Loucy (cell line): Measurements from ENCODE around the gene PSD2.
A peak's percentile ranks its signal among the peaks of the same experiment; 100 is the strongest.

Experiments
- H2AFZ ChIP-seq: fragments of 200-600 bp; sonication (generic); 2 replicates; pipeline ENCODE4 v1.6.0; 2016; ENCODE audit warnings: antibody characterized with exemption, mild to moderate bottlenecking, low read length, moderate library complexity
- H3F3A ChIP-seq: fragments of 200-600 bp; 2 replicates; pipeline ENCODE4 v1.6.0; 2016; ENCODE audit warnings: antibody characterized with exemption, low read depth, mild to moderate bottlenecking
- H3K27me3 ChIP-seq: fragments of 200-600 bp; sonication (generic); 2 replicates; pipeline ENCODE4 v1.6.1; 2014; ENCODE audit warnings: low read length, mild to moderate bottlenecking; ENCODE audit not compliant: insufficient read depth, poor library complexity, severe bottlenecking
- H3K36me3 ChIP-seq: fragments of 200-600 bp; sonication (generic); 2 replicates; pipeline ENCODE4 v1.6.1; 2016; ENCODE audit warnings: low read length; ENCODE audit not compliant: insufficient read depth
- H3K4me1 ChIP-seq: fragments of 200-600 bp; sonication (generic); 2 replicates; pipeline ENCODE4 v1.5.1; 2014; ENCODE audit warnings: low read length, mild to moderate bottlenecking; ENCODE audit not compliant: insufficient read depth, poor library complexity, severe bottlenecking
- H3K4me2 ChIP-seq: fragments of 200-600 bp; sonication (generic); 2 replicates; pipeline ENCODE4 v1.6.0; 2014; ENCODE audit warnings: antibody characterized with exemption, low read length, low read depth, mild to moderate bottlenecking; ENCODE audit not compliant: poor library complexity, severe bottlenecking
- H3K4me3 ChIP-seq: fragments of 200-600 bp; sonication (generic); 2 replicates; pipeline ENCODE4 v1.5.1; 2014; ENCODE audit warnings: low read length, mild to moderate bottlenecking, mixed read lengths; ENCODE audit not compliant: poor library complexity, severe bottlenecking
- H3K79me2 ChIP-seq: fragments of 200-600 bp; sonication (generic); 2 replicates; pipeline ENCODE4 v1.6.1; 2014; ENCODE audit warnings: low read length; ENCODE audit not compliant: insufficient read depth
- H3K9ac ChIP-seq: fragments of 200-600 bp; sonication (generic); 2 replicates; pipeline ENCODE4 v1.6.0; 2014; ENCODE audit warnings: mild to moderate bottlenecking, low read depth, low read length, moderate library complexity; ENCODE audit not compliant: poor library complexity, severe bottlenecking
- H3K9me2 ChIP-seq: fragments of 200-600 bp; sonication (generic); replicated peaks from 2 replicates; pipeline ENCODE4 v1.6.1; 2016; ENCODE audit warnings: low read depth, low read length, mixed read lengths
- H3K9me3 ChIP-seq: fragments of 200-600 bp; sonication (generic); 2 replicates; pipeline ENCODE4 v1.6.1; 2014; ENCODE audit warnings: mild to moderate bottlenecking, antibody characterized with exemption, low read length, low read depth; ENCODE audit not compliant: insufficient read depth
- H4K20me1 ChIP-seq: fragments of 200-600 bp; sonication (generic); 2 replicates; pipeline ENCODE4 v1.6.0; 2014; ENCODE audit warnings: antibody characterized with exemption, low read length, mild to moderate bottlenecking; ENCODE audit not compliant: insufficient read depth, poor library complexity, severe bottlenecking
- EZH2phosphoT487 ChIP-seq: fragments of 200-600 bp; IDR thresholded peaks from 2 replicates; pipeline ENCODE4 v1.6.1; 2018; ENCODE audit warnings: antibody characterized with exemption, mild to moderate bottlenecking, moderate library complexity, borderline replicate concordance
- TF ChIP-seq, protein P1 (sequence below): fragments of 200-600 bp; sonication (generic); conservative IDR thresholded peaks from 2 replicates; pipeline ENCODE4 v1.5.1; 2014; ENCODE audit warnings: mild to moderate bottlenecking, antibody characterized with exemption, low read length

The PSD2 gene

DNA sequence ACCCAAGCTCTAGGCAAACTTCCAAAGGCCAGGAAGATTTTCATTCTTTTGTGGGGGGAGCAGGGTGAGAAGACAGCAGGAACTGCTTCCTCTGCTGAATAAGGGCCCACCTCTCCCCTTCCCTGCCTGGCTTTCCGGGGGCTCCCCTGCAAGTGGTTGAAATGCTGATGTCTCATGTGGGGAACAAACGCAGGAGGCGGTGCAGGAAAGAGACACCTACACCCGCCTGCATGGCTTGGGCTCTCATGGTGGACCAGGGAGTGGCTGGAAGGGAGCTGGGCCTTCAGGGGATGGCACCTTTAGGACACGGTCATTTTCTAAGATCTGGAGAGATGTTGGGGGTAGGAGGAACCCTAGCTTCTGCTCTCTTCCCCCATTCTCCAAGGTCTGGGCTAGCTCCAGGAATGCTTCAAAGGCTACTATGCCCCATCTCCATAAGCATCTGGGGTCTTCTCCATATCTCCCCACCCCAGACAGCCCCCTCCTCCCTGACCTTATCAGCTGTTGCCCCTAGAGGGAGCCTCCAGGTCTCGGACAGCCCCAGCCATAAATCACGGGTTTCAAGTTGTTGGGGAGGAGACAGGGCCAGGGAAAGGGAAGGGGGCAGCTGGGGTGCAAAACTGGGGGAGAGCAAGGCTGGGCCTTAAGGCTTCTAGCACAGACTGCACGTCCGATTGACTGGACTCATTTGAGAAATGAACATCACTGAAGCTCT lies 76.6 kb downstream of the PSD2 start:
- H4K20me1 ChIP-seq, result no peaks in the 10 kb centered on the region
- no peaks in the 10 kb centered on the region for H3K9me2 ChIP-seq
- no peaks in the 10 kb centered on the region for H3K79me2 ChIP-seq
- TF ChIP-seq, protein P1, sequence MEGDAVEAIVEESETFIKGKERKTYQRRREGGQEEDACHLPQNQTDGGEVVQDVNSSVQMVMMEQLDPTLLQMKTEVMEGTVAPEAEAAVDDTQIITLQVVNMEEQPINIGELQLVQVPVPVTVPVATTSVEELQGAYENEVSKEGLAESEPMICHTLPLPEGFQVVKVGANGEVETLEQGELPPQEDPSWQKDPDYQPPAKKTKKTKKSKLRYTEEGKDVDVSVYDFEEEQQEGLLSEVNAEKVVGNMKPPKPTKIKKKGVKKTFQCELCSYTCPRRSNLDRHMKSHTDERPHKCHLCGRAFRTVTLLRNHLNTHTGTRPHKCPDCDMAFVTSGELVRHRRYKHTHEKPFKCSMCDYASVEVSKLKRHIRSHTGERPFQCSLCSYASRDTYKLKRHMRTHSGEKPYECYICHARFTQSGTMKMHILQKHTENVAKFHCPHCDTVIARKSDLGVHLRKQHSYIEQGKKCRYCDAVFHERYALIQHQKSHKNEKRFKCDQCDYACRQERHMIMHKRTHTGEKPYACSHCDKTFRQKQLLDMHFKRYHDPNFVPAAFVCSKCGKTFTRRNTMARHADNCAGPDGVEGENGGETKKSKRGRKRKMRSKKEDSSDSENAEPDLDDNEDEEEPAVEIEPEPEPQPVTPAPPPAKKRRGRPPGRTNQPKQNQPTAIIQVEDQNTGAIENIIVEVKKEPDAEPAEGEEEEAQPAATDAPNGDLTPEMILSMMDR, result peak; percentile 37; the same call in 1 of the 2 replicates
- TF ChIP-seq EZH2phosphoT487, result no peak
- H3K36me3 ChIP-seq, result no peaks in the 10 kb centered on the region
- H3F3A ChIP-seq, result no peaks in the 10 kb centered on the region
- no peak overlapping the region for H3K4me2 ChIP-seq
- no peaks in the 10 kb centered on the region for H3K27me3 ChIP-seq
- no peak overlapping the region for H3K9ac ChIP-seq
- H3K4me3 ChIP-seq, result no peak overlapping the region
- no peaks in the 10 kb centered on the region for H3K4me1 ChIP-seq
- H2AFZ ChIP-seq, result no peak overlapping the region
- no peaks in the 10 kb centered on the region for H3K9me3 ChIP-seq

DNA sequence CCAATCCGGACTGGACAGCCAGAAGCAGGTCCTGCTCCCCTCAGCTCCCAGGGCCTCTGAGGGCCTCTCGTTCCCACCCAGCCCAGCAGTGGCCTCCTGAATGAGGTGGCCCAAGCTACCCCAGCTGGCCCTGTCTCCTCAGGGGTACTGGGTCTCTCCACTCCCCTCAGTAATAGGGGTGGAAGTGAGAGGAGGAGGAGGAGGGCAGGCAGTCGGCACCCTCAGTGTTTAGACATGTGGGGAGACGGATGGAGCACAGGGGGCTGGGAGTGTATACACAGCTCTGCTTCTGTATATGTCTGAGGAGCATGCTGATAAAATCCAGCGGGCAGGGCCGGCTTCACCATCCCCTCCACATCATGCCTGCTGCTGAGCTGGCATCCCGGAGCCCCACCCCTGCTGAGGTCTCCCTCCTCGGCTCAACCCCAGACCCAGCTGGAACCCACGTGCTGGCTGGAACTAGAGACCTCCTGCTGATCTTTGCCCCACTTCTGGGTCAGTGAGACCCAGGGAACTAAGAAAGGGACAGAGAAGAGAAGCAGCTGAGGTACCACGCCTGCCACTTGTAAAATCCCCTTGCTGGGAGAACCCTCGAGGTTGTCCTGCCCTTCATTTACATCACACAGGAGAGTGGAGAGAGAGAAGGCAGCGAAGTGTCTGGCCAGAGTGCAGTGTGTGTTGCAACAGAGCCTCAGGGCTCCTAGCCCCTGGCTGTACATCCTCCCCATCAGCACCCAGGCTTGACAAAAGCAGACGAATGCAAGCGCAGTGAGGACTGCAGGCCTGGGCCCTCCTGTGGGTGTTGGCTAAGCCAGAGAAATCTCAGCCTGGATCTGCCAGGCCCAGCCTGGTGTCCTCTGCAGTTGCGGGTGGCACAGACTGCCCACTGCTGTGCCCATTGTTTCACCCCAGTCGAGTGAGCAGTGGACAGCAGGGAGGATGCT lies 77.5 kb downstream of the PSD2 start:
- H3K9me3 ChIP-seq, result no peaks in the 10 kb centered on the region
- no peaks in the 10 kb centered on the region for H3K9me2 ChIP-seq
- no peaks in the 10 kb centered on the region for H3K4me1 ChIP-seq
- H3K4me3 ChIP-seq, result no peak overlapping the region
- no peak overlapping the region for H2AFZ ChIP-seq
- no peak overlapping the region for H3K4me2 ChIP-seq
- no peak for TF ChIP-seq EZH2phosphoT487
- TF ChIP-seq, protein P1, result no peak
- H3F3A ChIP-seq, result no peaks in the 10 kb centered on the region
- H3K9ac ChIP-seq, result no peak overlapping the region
- H3K79me2 ChIP-seq, result no peaks in the 10 kb centered on the region
- H4K20me1 ChIP-seq, result no peaks in the 10 kb centered on the region
- H3K36me3 ChIP-seq, result no peaks in the 10 kb centered on the region
- no peaks in the 10 kb centered on the region for H3K27me3 ChIP-seq

DNA sequence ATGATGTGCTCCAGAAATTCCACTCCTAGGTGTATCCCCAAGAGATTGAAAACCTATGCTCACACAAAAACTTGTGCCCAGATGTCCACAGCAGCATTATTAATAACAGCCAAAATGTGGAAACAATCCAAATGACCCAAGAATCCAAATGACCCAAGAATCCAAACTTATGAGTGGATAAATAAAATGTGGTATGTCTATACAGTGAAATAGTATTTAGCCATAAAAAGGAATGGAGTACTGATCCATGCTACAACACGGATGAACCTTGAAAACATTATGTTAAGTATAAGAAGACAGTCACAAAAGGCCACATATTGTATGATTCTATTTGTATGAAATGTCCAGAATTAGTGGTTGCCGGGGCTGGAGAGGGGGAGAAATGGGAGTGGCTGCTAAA lies 80.3 kb downstream of the PSD2 start:
- no peaks in the 10 kb centered on the region for H3K36me3 ChIP-seq
- H3F3A ChIP-seq, result no peaks in the 10 kb centered on the region
- no peaks in the 10 kb centered on the region for H3K79me2 ChIP-seq
- H2AFZ ChIP-seq, result no peak overlapping the region
- no peak overlapping the region for H3K4me3 ChIP-seq
- no peaks in the 10 kb centered on the region for H3K27me3 ChIP-seq
- H3K4me2 ChIP-seq, result no peak overlapping the region
- no peak overlapping the region for H3K9ac ChIP-seq
- no peaks in the 10 kb centered on the region for H3K4me1 ChIP-seq
- H3K9me3 ChIP-seq, result no peaks in the 10 kb centered on the region
- H4K20me1 ChIP-seq, result no peaks in the 10 kb centered on the region
- TF ChIP-seq, protein P1, result no peak
- TF ChIP-seq EZH2phosphoT487, result no peak
- no peaks in the 10 kb centered on the region for H3K9me2 ChIP-seq
